ENCODE data around the gene IL6. TPM values are rescaled to one million over a fixed set of nuclear protein-coding genes. Genes with fewer than 3 reads are reported as not detected.

IL6 gene
- total and polyA plus RNA-seq, 9 of the 15 experiments (the other 6 are each of a cell fraction or from before 2014, with no cell fraction given) = 0.76 to 2.9 (median 1.5) TPM

GRCh38 chr7:22694597-22695207, 32.3 kb upstream of the IL6 start (continued):
- TF ChIP-seq, protein P1, sequence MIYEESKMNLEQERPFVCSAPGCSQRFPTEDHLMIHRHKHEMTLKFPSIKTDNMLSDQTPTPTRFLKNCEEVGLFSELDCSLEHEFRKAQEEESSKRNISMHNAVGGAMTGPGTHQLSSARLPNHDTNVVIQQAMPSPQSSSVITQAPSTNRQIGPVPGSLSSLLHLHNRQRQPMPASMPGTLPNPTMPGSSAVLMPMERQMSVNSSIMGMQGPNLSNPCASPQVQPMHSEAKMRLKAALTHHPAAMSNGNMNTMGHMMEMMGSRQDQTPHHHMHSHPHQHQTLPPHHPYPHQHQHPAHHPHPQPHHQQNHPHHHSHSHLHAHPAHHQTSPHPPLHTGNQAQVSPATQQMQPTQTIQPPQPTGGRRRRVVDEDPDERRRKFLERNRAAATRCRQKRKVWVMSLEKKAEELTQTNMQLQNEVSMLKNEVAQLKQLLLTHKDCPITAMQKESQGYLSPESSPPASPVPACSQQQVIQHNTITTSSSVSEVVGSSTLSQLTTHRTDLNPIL (CRISPR knock-in tag; IDR thresholded peaks at IDR 0.05) = no peak
- TF ChIP-seq, protein P2, sequence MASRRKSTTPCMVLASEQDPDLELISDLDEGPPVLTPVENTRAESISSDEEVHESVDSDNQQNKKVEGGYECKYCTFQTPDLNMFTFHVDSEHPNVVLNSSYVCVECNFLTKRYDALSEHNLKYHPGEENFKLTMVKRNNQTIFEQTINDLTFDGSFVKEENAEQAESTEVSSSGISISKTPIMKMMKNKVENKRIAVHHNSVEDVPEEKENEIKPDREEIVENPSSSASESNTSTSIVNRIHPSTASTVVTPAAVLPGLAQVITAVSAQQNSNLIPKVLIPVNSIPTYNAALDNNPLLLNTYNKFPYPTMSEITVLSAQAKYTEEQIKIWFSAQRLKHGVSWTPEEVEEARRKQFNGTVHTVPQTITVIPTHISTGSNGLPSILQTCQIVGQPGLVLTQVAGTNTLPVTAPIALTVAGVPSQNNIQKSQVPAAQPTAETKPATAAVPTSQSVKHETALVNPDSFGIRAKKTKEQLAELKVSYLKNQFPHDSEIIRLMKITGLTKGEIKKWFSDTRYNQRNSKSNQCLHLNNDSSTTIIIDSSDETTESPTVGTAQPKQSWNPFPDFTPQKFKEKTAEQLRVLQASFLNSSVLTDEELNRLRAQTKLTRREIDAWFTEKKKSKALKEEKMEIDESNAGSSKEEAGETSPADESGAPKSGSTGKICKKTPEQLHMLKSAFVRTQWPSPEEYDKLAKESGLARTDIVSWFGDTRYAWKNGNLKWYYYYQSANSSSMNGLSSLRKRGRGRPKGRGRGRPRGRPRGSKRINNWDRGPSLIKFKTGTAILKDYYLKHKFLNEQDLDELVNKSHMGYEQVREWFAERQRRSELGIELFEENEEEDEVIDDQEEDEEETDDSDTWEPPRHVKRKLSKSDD (conservative IDR thresholded peaks at IDR 0.05; ENCODE audit: low read length) = no peak
- TF ChIP-seq BRF1 (IDR thresholded peaks at IDR 0.05; ENCODE audit: borderline replicate concordance, extremely low read depth, insufficient read length) = no peak
- TF ChIP-seq RBM17 (IDR thresholded peaks at IDR 0.05; ENCODE audit: borderline replicate concordance, low read depth, low read length) = no peak
- TF ChIP-seq, protein P3, sequence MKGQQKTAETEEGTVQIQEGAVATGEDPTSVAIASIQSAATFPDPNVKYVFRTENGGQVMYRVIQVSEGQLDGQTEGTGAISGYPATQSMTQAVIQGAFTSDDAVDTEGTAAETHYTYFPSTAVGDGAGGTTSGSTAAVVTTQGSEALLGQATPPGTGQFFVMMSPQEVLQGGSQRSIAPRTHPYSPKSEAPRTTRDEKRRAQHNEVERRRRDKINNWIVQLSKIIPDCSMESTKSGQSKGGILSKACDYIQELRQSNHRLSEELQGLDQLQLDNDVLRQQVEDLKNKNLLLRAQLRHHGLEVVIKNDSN (CRISPR knock-in tag; IDR thresholded peaks at IDR 0.05) = no peak
- TF ChIP-seq BRD4 (IDR thresholded peaks at IDR 0.05) = no peak
- TF ChIP-seq, protein P4, sequence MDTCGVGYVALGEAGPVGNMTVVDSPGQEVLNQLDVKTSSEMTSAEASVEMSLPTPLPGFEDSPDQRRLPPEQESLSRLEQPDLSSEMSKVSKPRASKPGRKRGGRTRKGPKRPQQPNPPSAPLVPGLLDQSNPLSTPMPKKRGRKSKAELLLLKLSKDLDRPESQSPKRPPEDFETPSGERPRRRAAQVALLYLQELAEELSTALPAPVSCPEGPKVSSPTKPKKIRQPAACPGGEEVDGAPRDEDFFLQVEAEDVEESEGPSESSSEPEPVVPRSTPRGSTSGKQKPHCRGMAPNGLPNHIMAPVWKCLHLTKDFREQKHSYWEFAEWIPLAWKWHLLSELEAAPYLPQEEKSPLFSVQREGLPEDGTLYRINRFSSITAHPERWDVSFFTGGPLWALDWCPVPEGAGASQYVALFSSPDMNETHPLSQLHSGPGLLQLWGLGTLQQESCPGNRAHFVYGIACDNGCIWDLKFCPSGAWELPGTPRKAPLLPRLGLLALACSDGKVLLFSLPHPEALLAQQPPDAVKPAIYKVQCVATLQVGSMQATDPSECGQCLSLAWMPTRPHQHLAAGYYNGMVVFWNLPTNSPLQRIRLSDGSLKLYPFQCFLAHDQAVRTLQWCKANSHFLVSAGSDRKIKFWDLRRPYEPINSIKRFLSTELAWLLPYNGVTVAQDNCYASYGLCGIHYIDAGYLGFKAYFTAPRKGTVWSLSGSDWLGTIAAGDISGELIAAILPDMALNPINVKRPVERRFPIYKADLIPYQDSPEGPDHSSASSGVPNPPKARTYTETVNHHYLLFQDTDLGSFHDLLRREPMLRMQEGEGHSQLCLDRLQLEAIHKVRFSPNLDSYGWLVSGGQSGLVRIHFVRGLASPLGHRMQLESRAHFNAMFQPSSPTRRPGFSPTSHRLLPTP (IDR thresholded peaks at IDR 0.05; ENCODE audit: borderline replicate concordance, extremely low read depth, insufficient read length) = no peak
- TF ChIP-seq TFAP4 (CRISPR knock-in tag; IDR thresholded peaks at IDR 0.05; ENCODE audit: borderline replicate concordance) = no peak
- no peak for TF ChIP-seq KLF16 (IDR thresholded peaks at IDR 0.05)
- peak; percentile 23; the same call in 1 of the 2 replicates for TF ChIP-seq L3MBTL2 (IDR thresholded peaks at IDR 0.05)
- TF ChIP-seq NR1H2 (CRISPR knock-in tag; IDR thresholded peaks at IDR 0.05) = no peak
- TF ChIP-seq, protein P5, sequence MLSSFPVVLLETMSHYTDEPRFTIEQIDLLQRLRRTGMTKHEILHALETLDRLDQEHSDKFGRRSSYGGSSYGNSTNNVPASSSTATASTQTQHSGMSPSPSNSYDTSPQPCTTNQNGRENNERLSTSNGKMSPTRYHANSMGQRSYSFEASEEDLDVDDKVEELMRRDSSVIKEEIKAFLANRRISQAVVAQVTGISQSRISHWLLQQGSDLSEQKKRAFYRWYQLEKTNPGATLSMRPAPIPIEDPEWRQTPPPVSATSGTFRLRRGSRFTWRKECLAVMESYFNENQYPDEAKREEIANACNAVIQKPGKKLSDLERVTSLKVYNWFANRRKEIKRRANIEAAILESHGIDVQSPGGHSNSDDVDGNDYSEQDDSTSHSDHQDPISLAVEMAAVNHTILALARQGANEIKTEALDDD (IDR thresholded peaks at IDR 0.05) = peak; percentile 39; the same call in 1 of the 2 replicates
- TF ChIP-seq, protein P6, sequence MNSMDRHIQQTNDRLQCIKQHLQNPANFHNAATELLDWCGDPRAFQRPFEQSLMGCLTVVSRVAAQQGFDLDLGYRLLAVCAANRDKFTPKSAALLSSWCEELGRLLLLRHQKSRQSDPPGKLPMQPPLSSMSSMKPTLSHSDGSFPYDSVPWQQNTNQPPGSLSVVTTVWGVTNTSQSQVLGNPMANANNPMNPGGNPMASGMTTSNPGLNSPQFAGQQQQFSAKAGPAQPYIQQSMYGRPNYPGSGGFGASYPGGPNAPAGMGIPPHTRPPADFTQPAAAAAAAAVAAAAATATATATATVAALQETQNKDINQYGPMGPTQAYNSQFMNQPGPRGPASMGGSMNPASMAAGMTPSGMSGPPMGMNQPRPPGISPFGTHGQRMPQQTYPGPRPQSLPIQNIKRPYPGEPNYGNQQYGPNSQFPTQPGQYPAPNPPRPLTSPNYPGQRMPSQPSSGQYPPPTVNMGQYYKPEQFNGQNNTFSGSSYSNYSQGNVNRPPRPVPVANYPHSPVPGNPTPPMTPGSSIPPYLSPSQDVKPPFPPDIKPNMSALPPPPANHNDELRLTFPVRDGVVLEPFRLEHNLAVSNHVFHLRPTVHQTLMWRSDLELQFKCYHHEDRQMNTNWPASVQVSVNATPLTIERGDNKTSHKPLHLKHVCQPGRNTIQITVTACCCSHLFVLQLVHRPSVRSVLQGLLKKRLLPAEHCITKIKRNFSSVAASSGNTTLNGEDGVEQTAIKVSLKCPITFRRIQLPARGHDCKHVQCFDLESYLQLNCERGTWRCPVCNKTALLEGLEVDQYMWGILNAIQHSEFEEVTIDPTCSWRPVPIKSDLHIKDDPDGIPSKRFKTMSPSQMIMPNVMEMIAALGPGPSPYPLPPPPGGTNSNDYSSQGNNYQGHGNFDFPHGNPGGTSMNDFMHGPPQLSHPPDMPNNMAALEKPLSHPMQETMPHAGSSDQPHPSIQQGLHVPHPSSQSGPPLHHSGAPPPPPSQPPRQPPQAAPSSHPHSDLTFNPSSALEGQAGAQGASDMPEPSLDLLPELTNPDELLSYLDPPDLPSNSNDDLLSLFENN (IDR thresholded peaks at IDR 0.05; ENCODE audit: low read depth in 2 of 2, low read length in 2 of 2) = no peak
